Adrenal gland (tissue), 12 donors: ENCODE data around the gene UAP1. TPM values are rescaled to one million over a fixed set of nuclear protein-coding genes. Genes with fewer than 3 reads are reported as not detected.

Experiments used
- DNase-seq, 7 donors: peaks; one replicate each; pipeline ENCODE4 v3.0.0-alpha.2; 2019 to 2020
- H3K27ac ChIP-seq, 5 donors: fragments of 200-600 bp; sonication (generic) in 4 of 5; 1 replicate in 3 of 5; 2 replicates in 2 of 5; pipeline versions ENCODE4 v1.5.1 to v1.8.0; 2016 to 2020; ENCODE audit warnings: mild to moderate bottlenecking in 1 of 5
- H3K27me3 ChIP-seq: fragments of 200-600 bp; 2 replicates; pipeline ENCODE4 v1.8.0; 2021
- H3K36me3 ChIP-seq, 2 donors: fragments of 200-600 bp; replicated peaks in 1 of 2; 1 replicate in 1 of 2; 2 replicates in 1 of 2; pipeline versions ENCODE4 v1.5.1 to v1.8.0; 2018 to 2022
- H3K4me1 ChIP-seq, 2 donors: fragments of 200-600 bp; replicated peaks in 1 of 2; 1 replicate in 1 of 2; 2 replicates in 1 of 2; pipeline versions ENCODE4 v1.5.1 to v1.8.0; 2018 to 2021
- H3K4me3 ChIP-seq, 4 donors: fragments of 200-600 bp; sonication (generic) in 3 of 4; one replicate each; pipeline ENCODE4 v1.5.1; 2016 to 2018
- H3K9me3 ChIP-seq, 3 donors: fragments of 200-600 bp; sonication (generic) in 1 of 3; replicated peaks in 1 of 3; 1 replicate in 2 of 3; 2 replicates in 1 of 3; pipeline versions ENCODE4 v1.5.1 to v1.8.0; 2016 to 2021
- CTCF ChIP-seq, 6 experiments: fragments of 450-650 bp in 4 of 6; fragments of 200-600 bp in 2 of 6; sonication (generic) in 1 of 6; IDR thresholded peaks; 1 replicate in 5 of 6; 2 replicates in 1 of 6; pipeline versions ENCODE4 v1.5.1 to v1.8.0; 2016 to 2021; ENCODE audit warnings: antibody characterized with exemption in 6 of 6, mild to moderate bottlenecking in 2 of 6, moderate library complexity in 1 of 6
- POLR2A ChIP-seq, 2 donors: fragments of 450-650 bp; IDR thresholded peaks; one replicate each; pipeline ENCODE4 v1.6.1; 2017; ENCODE audit warnings: antibody characterized with exemption in 2 of 2, mild to moderate bottlenecking in 2 of 2, moderate library complexity in 1 of 2
- WGBS, 4 donors: extraction: QIAGEN DNeasy Blood & Tissue Kit in 2 of 4; methylation state at CpG; one replicate each; pipeline versions ENCODE4 v1.1.5 to v1.1.7; 2013 to 2017; 5-methylcytosine and 5-hydroxymethylcytosine counted together
- intact Hi-C, 2 donors: fragments of 100-400 bp; cut with DNase I; formaldehyde crosslinking; loops; one replicate each; pipeline versions ENCODE4 v1.14.1 to v1.15.0; 2022 to 2023
- polyA plus RNA-seq, 3 donors: library from polyadenylated mRNA; stranded (reverse); fragments of 200-250 nt in 2 of 3; fragments of 350-450 nt in 1 of 3; fragmentation: Illumina TruSeq in 1 of 3; extraction: RNeasy Lipid Tissue Mini Kit (QIAGEN cat#74804) in 1 of 3; gene quantifications; one replicate each; pipeline ENCODE4 v1.2.3, GENCODE V29; 2013 to 2014
- total RNA-seq, 9 donors: library from RNA; depleted of rRNA in 4 of 9; stranded (reverse); fragments of >200 nt in 4 of 9; fragments of 120-200 nt in 1 of 9; fragmentation: NEBNext Ultra II Directional in 1 of 9; extraction: Animal tissue kit (Norgen Biotek cat#: 25700) in 1 of 9; gene quantifications; one replicate each; pipeline versions ENCODE4 v1.1.0 to v1.2.4, GENCODE V29; 2013 to 2023
- donor health status: healthy with polysubstance abuse.
- donor health status: Bipolar disorder and iron deficiency.
- donor health status: DM: yes; HTN: yes; CAD: no.
- donor health status: DM: no; HTN: no; CAD: no.
- donor health status: DM: no; HTN: no; CAD: no.
- donor health status: DM: yes; HTN: yes; CAD: no.

UAP1 gene
- total and polyA plus RNA-seq, 12 donors, result 43.6 to 119 (median 73.3) TPM

- Histone ChIP-seq H3K4me1 (peaks cover 11 to 14% of the 10 kb centered on the region in 2 donors), H3K9me3 (no peaks in the 10 kb centered on the region), H3K27me3 (no peaks in the 10 kb centered on the region), H3K4me3 (no peak overlapping the region), H3K27ac (peak overlapping the region in 1 of 5 donors; percentile 62), H3K36me3 (no peaks in the 10 kb centered on the region)
- no peak for DNase-seq
- TF ChIP-seq POLR2A (IDR thresholded peaks at IDR 0.05), result no peak
- WGBS, 4 donors, result 65 to 90% (median 80%) methylated on average over 1 of the region's 1 CpG
- intact Hi-C loops, result no loop called here
Observed at GRCh38 chr1:162554258-162554657, 7.3 kb upstream of the UAP1 start.

- no peak overlapping the region for H3K27ac ChIP-seq
- no peak overlapping the region for H3K4me3 ChIP-seq
- no peak for DNase-seq
- intact Hi-C loops, result no loop called here
- no peaks in the 10 kb centered on the region for H3K36me3 ChIP-seq
- peaks cover 9 to 15% of the 10 kb centered on the region in 2 donors for H3K4me1 ChIP-seq
- TF ChIP-seq POLR2A (IDR thresholded peaks at IDR 0.05) (no peak), CTCF (IDR thresholded peaks at IDR 0.05) (no peak)
- 89 to 96% (median 95%) methylated on average over 3 of the region's 3 CpGs for WGBS, 4 donors
- no peaks in the 10 kb centered on the region for H3K27me3 ChIP-seq
- H3K9me3 ChIP-seq, result no peaks in the 10 kb centered on the region
Observed at GRCh38 chr1:162557536-162557935, 4.0 kb upstream of the UAP1 start.

- no peaks in the 10 kb centered on the region for H3K9me3 ChIP-seq
- 39 to 48% (median 43%) methylated on average over 9 of the region's 9 CpGs for WGBS, 4 donors
- intact Hi-C loops, result no loop called here
- H3K4me1 ChIP-seq, result peaks cover 5 to 32% of the 10 kb centered on the region in 2 donors
- H3K27me3 ChIP-seq, result no peaks in the 10 kb centered on the region
- no peak for DNase-seq
- peak overlapping the region in 2 of 4 donors; percentile 70 to 92 for H3K4me3 ChIP-seq
- no peaks in the 10 kb centered on the region for H3K36me3 ChIP-seq
- no peak for TF ChIP-seq POLR2A (IDR thresholded peaks at IDR 0.05)
- no peak for TF ChIP-seq CTCF (IDR thresholded peaks at IDR 0.05)
- peak overlapping the region; percentile 92 to 99 (median 99) for H3K27ac ChIP-seq
Observed at GRCh38 chr1:162560303-162561036, 1.1 kb upstream of the UAP1 start.

GRCh38 chr1:162561037-162561615 is 396 bp upstream of the UAP1 start:
- Histone ChIP-seq H3K36me3 (peaks cover 0 to 3% of the 10 kb centered on the region in 2 donors), H3K9me3 (no peaks in the 10 kb centered on the region), H3K4me1 (peaks cover 5 to 32% of the 10 kb centered on the region in 2 donors), H3K27ac (peak overlapping the region; percentile 92 to 99 (median 99)), H3K4me3 (peak overlapping the region in 3 of 4 donors; percentile 69 to 92 (median 70)), H3K27me3 (no peaks in the 10 kb centered on the region)
- TF ChIP-seq CTCF (IDR thresholded peaks at IDR 0.05), result peak in 1 of 6 experiments; percentile 6
- peak; percentile 84 to 94 for TF ChIP-seq POLR2A (IDR thresholded peaks at IDR 0.05)
- intact Hi-C loops, result no loop called here
- WGBS, 4 donors, result 0 to 4% (median 0%) methylated on average over 15 to 53 of the region's 53 CpGs
- DNase-seq, result peak; percentile 99 to 100 (median 99)
